SK-N-MC (cell line): ENCODE results near the gene NTPCR.

Source experiments
- EZH2 ChIP-seq: fragments of 200-600 bp; sonication (generic); IDR thresholded peaks from one replicate; pipeline ENCODE4 v1.6.1; 2017; ENCODE audit warnings: antibody characterized with exemption
- POLR2AphosphoS5 ChIP-seq: IDR thresholded peaks from 2 replicates; pipeline ENCODE4 v1.6.1; 2012; ENCODE audit warnings: mild to moderate bottlenecking, low read depth, low read length, borderline replicate concordance

GRCh38 chr1:233027046-233027445 lies 76.6 kb downstream of the NTPCR start:
- TF ChIP-seq POLR2AphosphoS5 (no peak), EZH2 (no peak)
